Measurements from ENCODE around the gene DSG4. TPM values are rescaled to one million over a fixed set of nuclear protein-coding genes. Genes with fewer than 3 reads are reported as not detected.
A peak's percentile ranks its signal among the peaks of the same experiment; 100 is the strongest.

DSG4 gene
- total RNA-seq, 1 experiment from 2014 or later = 4.5 TPM

DNA sequence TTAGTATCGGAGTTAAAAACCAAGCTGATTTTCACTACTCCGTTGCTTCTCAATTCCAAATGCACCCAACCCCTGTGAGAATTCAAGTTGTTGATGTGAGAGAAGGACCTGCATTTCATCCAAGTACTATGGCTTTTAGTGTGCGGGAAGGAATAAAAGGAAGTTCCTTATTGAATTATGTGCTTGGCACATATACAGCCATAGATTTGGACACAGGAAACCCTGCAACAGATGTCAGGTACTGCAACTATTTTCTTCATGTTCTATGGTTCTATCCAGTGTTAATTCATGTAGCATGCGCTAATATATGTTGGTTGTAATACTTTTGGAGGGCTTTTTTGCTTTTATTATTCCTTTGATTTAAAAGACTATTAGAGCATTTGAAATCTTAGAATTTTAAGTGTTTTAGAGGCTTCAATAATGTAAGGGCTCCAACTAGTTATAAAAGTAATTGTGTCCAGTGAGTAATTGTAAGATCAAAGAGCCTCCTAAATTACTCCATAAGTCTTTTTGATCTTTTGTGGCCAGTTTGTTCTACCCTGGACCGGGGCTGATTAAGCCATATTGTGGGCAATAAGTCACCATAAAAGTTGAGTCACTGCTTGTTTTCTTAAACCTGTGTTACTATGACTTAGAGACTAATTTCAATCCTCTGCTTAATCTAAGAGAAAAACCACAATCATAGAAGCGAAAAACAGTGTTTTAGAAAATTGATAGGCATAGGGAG, 22.9 kb downstream of the DSG4 start:
- no peaks in the 10 kb centered on the region for H3K27me3 ChIP-seq (ENCODE audit: low read length)
- H3K79me2 ChIP-seq (ENCODE audit: low read length) = no peaks in the 10 kb centered on the region
- H2AFZ ChIP-seq (ENCODE audit: low read length) = peak overlapping the region; percentile 73
- no peak for DNase-seq
- H4K20me1 ChIP-seq (ENCODE audit: insufficient read depth, low read depth, low read length) = no peaks in the 10 kb centered on the region
- H3K4me1 ChIP-seq (ENCODE audit: low read length) = peaks cover 50% of the 10 kb centered on the region
- no peak overlapping the region for H3K4me2 ChIP-seq (ENCODE audit: low read depth, low read length, poor library complexity, severe bottlenecking)
- no peak overlapping the region for H3K9ac ChIP-seq (ENCODE audit: low read length)
- no peaks in the 10 kb centered on the region for H3K36me3 ChIP-seq (ENCODE audit: insufficient read depth, low read length)
- H3K9me3 ChIP-seq (ENCODE audit: low read length) = no peaks in the 10 kb centered on the region
- no peaks in the 10 kb centered on the region for H3K9me2 ChIP-seq (replicated peaks; ENCODE audit: insufficient read depth, low read length)
- H3K27ac ChIP-seq (ENCODE audit: low read length) = peak overlapping the region; percentile 52
- no peak overlapping the region for H3K4me3 ChIP-seq (ENCODE audit: low read length)

DNA sequence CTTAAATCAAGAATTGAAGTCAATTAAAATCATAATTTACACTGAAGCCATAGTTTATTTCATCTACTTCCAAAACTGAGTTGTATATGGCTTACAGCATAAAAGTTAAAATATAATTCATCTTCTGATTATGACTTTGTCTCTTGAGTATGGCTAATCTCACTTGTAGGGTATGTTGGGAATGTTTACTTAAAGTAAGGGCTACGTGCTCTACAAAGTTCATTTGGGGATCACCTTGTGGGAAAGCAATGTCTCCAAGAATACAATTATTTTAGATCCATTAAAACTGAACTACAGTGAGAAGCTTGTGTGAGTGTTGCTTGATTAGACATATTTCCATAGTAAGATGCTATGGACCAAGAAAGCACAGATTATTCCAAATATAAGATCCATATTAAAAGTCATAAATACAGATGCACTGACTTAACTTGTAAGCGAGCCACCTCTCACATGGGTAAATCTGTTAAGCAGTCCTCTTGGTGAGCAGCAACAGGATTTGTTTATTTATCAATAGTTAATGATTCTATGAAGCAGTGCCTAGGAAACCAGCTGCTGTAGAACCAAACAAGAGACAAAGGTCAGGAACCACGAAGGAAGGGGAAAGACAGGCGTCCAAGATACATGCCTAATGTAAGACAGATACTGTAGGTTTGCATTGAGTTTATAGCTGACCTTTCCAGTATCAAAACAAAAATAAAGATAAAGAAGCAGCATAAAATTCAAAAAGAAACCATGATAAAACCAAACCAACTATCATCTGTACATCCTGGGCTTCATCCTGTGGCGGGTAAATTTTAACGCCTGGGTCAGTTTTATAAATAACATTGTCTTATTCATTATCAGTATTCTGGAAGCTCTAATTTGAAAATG, 24.8 kb downstream of the DSG4 start:
- Histone ChIP-seq H3K36me3 (ENCODE audit: insufficient read depth, low read length) (no peaks in the 10 kb centered on the region), H3K4me1 (ENCODE audit: low read length) (peaks cover 40% of the 10 kb centered on the region)

DNA sequence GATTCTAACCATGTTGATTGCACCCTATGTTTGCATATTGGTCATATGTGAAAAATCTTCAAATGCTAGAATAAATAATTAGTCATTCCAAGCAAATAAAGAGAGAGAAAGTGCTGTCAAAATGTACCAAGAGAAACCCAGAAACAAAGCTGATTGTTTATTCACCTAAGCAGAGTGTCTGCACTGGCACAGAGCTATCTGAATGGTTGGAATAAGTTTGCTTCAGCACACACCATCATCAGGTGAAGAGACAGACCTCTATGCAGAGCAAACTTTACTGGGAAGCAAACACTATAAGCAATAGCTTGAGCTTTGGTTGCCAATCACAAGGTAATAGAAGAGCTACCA, 25.4 kb downstream of the DSG4 start:
- peaks cover 34% of the 10 kb centered on the region for H3K4me1 ChIP-seq (ENCODE audit: low read length)
- H4K20me1 ChIP-seq (ENCODE audit: insufficient read depth, low read depth, low read length) = no peaks in the 10 kb centered on the region
- H3K36me3 ChIP-seq (ENCODE audit: insufficient read depth, low read length) = no peaks in the 10 kb centered on the region
- peak overlapping the region; percentile 23; the same call in 1 of the 2 replicates for H3K27ac ChIP-seq (ENCODE audit: low read length)
- H3K9me2 ChIP-seq (replicated peaks; ENCODE audit: insufficient read depth, low read length) = no peaks in the 10 kb centered on the region
- no peaks in the 10 kb centered on the region for H3K27me3 ChIP-seq (ENCODE audit: low read length)
- no peak for DNase-seq
- H3K9me3 ChIP-seq (ENCODE audit: low read length) = no peaks in the 10 kb centered on the region
- H3K79me2 ChIP-seq (ENCODE audit: low read length) = no peaks in the 10 kb centered on the region
- H3K9ac ChIP-seq (ENCODE audit: low read length) = no peak overlapping the region
- H3K4me2 ChIP-seq (ENCODE audit: low read depth, low read length, poor library complexity, severe bottlenecking) = no peak overlapping the region
- H3K4me3 ChIP-seq (ENCODE audit: low read length) = no peak overlapping the region
- no peak overlapping the region for H2AFZ ChIP-seq (ENCODE audit: low read length)

More for the DNA sequence above, 24.8 kb downstream of the DSG4 start:
- H3K27ac ChIP-seq (ENCODE audit: low read length) = no peak overlapping the region
- no peaks in the 10 kb centered on the region for H3K9me2 ChIP-seq (replicated peaks; ENCODE audit: insufficient read depth, low read length)
- H3K79me2 ChIP-seq (ENCODE audit: low read length) = no peaks in the 10 kb centered on the region
- H2AFZ ChIP-seq (ENCODE audit: low read length) = no peak overlapping the region
- no peak overlapping the region for H3K4me3 ChIP-seq (ENCODE audit: low read length)
- no peak for DNase-seq
- no peaks in the 10 kb centered on the region for H4K20me1 ChIP-seq (ENCODE audit: insufficient read depth, low read depth, low read length)
- no peaks in the 10 kb centered on the region for H3K9me3 ChIP-seq (ENCODE audit: low read length)
- no peak overlapping the region for H3K9ac ChIP-seq (ENCODE audit: low read length)
- H3K4me2 ChIP-seq (ENCODE audit: low read depth, low read length, poor library complexity, severe bottlenecking) = no peak overlapping the region
- H3K27me3 ChIP-seq (ENCODE audit: low read length) = no peaks in the 10 kb centered on the region

DNA sequence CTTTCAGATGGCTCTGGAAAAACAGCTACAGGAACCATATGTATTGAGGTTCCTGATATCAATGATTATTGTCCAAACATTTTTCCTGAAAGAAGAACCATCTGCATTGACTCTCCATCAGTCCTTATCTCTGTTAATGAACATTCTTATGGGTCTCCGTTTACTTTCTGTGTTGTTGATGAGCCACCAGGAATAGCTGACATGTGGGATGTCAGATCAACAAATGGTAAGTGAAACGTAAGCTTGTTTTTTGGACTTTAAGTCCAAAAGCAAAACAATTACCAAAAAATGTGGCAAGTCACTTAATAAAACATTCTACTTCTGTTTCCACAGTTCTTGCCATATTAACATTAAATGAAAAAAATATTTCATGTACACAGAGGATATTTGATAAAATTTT, 26.8 kb downstream of the DSG4 start:
- Histone ChIP-seq H3K9ac (ENCODE audit: low read length) (no peak overlapping the region), H3K9me3 (ENCODE audit: low read length) (no peaks in the 10 kb centered on the region), H3K4me3 (ENCODE audit: low read length) (no peak overlapping the region), H3K79me2 (ENCODE audit: low read length) (no peaks in the 10 kb centered on the region), H3K27me3 (ENCODE audit: low read length) (no peaks in the 10 kb centered on the region), H3K36me3 (ENCODE audit: insufficient read depth, low read length) (no peaks in the 10 kb centered on the region), H3K9me2 (replicated peaks; ENCODE audit: insufficient read depth, low read length) (no peaks in the 10 kb centered on the region), H3K4me1 (ENCODE audit: low read length) (peaks cover 23% of the 10 kb centered on the region), H3K27ac (ENCODE audit: low read length) (no peak overlapping the region), H2AFZ (ENCODE audit: low read length) (no peak overlapping the region), H4K20me1 (ENCODE audit: insufficient read depth, low read depth, low read length) (no peaks in the 10 kb centered on the region), H3K4me2 (ENCODE audit: low read depth, low read length, poor library complexity, severe bottlenecking) (no peak overlapping the region)
- DNase-seq = no peak

DNA sequence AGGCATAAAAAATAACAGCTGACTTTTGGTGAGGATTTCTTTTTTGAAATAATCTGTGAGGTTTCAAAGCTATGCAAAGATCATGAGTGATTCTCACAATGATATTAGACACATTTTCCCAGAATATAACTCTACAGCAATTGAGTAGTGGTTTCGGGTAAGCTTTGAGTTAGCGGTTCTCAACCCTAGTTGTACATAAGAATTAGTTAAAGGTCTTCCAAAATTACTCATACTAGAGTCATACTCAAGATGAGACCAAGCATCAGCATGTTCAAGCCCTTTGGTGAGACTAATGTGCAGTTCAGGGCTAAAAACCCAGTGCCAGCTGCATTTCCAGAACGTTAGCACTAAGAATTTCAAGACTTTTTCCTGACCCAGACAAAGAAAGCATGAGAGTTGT, 31.1 kb downstream of the DSG4 start:
- Histone ChIP-seq H3K27ac (ENCODE audit: low read length) (no peak overlapping the region), H3K9me3 (ENCODE audit: low read length) (no peaks in the 10 kb centered on the region), H3K4me2 (ENCODE audit: low read depth, low read length, poor library complexity, severe bottlenecking) (no peak overlapping the region), H3K9me2 (replicated peaks; ENCODE audit: insufficient read depth, low read length) (no peaks in the 10 kb centered on the region), H2AFZ (ENCODE audit: low read length) (0 out of 2 replicates have a peak overlapping the region, but pooled peaks have one; percentile 55), H3K4me1 (ENCODE audit: low read length) (peaks cover 6% of the 10 kb centered on the region; the same call in 1 of the 2 replicates), H3K27me3 (ENCODE audit: low read length) (no peaks in the 10 kb centered on the region), H3K79me2 (ENCODE audit: low read length) (no peaks in the 10 kb centered on the region), H3K4me3 (ENCODE audit: low read length) (no peak overlapping the region), H3K9ac (ENCODE audit: low read length) (no peak overlapping the region), H4K20me1 (ENCODE audit: insufficient read depth, low read depth, low read length) (no peaks in the 10 kb centered on the region), H3K36me3 (ENCODE audit: insufficient read depth, low read length) (peaks cover 21% of the 10 kb centered on the region)
- no peak for DNase-seq

DNA sequence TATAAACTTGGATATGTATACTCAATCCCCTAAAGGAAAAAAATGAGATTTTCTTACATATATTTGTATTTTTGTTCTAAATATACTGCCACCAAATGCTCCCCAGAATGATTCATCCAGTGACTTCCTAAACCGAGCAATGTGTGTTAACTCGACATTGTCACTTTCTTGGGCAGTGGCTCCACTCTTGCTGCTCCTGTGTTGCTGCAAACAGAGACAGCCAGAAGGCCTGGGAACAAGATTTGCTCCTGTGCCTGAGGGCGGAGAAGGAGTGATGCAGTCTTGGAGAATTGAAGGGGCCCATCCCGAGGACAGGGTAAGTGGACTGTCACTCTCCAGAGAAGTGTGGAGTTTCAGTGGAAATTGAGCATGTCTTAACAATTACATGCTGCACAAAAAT, 32.7 kb downstream of the DSG4 start:
- H3K9me3 ChIP-seq (ENCODE audit: low read length) = no peaks in the 10 kb centered on the region
- H3K36me3 ChIP-seq (ENCODE audit: insufficient read depth, low read length) = peaks cover 28% of the 10 kb centered on the region
- H3K27ac ChIP-seq (ENCODE audit: low read length) = 0 out of 2 replicates have a peak overlapping the region, but pooled peaks have one; percentile 25
- no peak for DNase-seq
- H4K20me1 ChIP-seq (ENCODE audit: insufficient read depth, low read depth, low read length) = no peaks in the 10 kb centered on the region
- H3K79me2 ChIP-seq (ENCODE audit: low read length) = no peaks in the 10 kb centered on the region
- H3K4me1 ChIP-seq (ENCODE audit: low read length) = peaks cover 6% of the 10 kb centered on the region; the same call in 1 of the 2 replicates
- no peak overlapping the region for H3K4me2 ChIP-seq (ENCODE audit: low read depth, low read length, poor library complexity, severe bottlenecking)
- H3K4me3 ChIP-seq (ENCODE audit: low read length) = no peak overlapping the region
- H3K27me3 ChIP-seq (ENCODE audit: low read length) = no peaks in the 10 kb centered on the region
- H3K9ac ChIP-seq (ENCODE audit: low read length) = no peak overlapping the region
- H3K9me2 ChIP-seq (replicated peaks; ENCODE audit: insufficient read depth, low read length) = no peaks in the 10 kb centered on the region
- peak overlapping the region; percentile 59 for H2AFZ ChIP-seq (ENCODE audit: low read length)

DNA sequence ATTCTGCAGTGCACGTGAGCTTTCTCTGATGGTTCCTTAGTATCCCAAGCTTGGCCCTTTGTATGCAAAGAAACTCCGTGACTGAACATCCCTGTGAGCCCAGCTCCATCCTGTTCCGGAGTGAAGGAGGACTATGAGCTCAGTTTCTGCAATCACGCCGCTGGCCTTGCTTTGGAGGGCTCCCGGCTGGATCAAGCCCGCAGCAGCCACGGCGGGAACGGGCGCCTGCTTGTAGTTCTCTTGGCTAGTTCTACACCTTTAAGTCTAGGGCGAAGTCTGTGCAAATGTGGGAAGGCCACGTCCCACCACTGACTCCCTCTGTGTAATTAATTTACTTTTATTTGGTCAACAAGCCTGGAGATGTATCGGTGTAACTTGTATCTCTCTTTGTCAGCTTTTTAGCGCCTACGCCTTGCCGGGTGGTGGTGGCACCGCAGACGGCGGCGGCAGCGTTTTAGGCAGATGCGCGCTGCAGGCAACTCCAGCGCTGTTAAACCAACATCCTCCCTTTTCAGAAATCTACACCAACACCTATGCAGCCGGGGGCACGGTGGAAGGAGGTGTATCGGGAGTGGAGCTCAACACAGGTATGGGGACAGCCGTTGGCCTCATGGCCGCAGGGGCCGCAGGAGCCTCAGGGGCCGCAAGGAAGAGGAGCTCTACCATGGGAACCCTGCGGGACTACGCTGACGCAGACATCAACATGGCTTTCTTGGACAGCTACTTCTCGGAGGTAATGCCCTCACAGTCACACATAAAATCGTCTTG, 34.3 kb downstream of the DSG4 start:
- H3K27ac ChIP-seq (ENCODE audit: low read length) = no peak overlapping the region
- no peak overlapping the region for H3K4me2 ChIP-seq (ENCODE audit: low read depth, low read length, poor library complexity, severe bottlenecking)
- H3K9me2 ChIP-seq (replicated peaks; ENCODE audit: insufficient read depth, low read length) = no peaks in the 10 kb centered on the region
- no peaks in the 10 kb centered on the region for H3K27me3 ChIP-seq (ENCODE audit: low read length)
- H3K4me3 ChIP-seq (ENCODE audit: low read length) = no peak overlapping the region
- no peak overlapping the region for H3K9ac ChIP-seq (ENCODE audit: low read length)
- DNase-seq = no peak
- peaks cover 6% of the 10 kb centered on the region; the same call in 1 of the 2 replicates for H3K4me1 ChIP-seq (ENCODE audit: low read length)
- H3K9me3 ChIP-seq (ENCODE audit: low read length) = no peaks in the 10 kb centered on the region
- no peaks in the 10 kb centered on the region for H4K20me1 ChIP-seq (ENCODE audit: insufficient read depth, low read depth, low read length)
- H3K79me2 ChIP-seq (ENCODE audit: low read length) = no peaks in the 10 kb centered on the region
- H2AFZ ChIP-seq (ENCODE audit: low read length) = no peak overlapping the region
- H3K36me3 ChIP-seq (ENCODE audit: insufficient read depth, low read length) = peaks cover 32% of the 10 kb centered on the region

DNA sequence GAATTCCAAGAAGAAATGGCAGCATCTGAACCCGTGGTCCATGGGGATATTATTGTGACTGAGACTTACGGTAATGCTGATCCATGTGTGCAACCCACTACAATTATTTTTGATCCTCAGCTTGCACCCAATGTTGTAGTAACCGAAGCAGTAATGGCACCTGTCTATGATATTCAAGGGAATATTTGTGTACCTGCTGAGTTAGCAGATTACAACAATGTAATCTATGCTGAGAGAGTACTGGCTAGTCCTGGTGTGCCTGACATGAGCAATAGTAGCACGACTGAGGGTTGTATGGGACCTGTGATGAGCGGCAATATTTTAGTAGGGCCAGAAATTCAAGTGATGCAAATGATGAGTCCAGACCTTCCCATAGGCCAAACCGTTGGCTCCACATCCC, 36.6 kb downstream of the DSG4 start:
- no peaks in the 10 kb centered on the region for H3K9me3 ChIP-seq (ENCODE audit: low read length)
- no peaks in the 10 kb centered on the region for H4K20me1 ChIP-seq (ENCODE audit: insufficient read depth, low read depth, low read length)
- H3K9me2 ChIP-seq (replicated peaks; ENCODE audit: insufficient read depth, low read length) = no peaks in the 10 kb centered on the region
- peaks cover 32% of the 10 kb centered on the region for H3K36me3 ChIP-seq (ENCODE audit: insufficient read depth, low read length)
- no peak for DNase-seq
- H3K79me2 ChIP-seq (ENCODE audit: low read length) = no peaks in the 10 kb centered on the region
- H3K4me2 ChIP-seq (ENCODE audit: low read depth, low read length, poor library complexity, severe bottlenecking) = no peak overlapping the region
- no peaks in the 10 kb centered on the region for H3K27me3 ChIP-seq (ENCODE audit: low read length)
- no peak overlapping the region for H3K9ac ChIP-seq (ENCODE audit: low read length)
- no peak overlapping the region for H3K27ac ChIP-seq (ENCODE audit: low read length)
- H3K4me3 ChIP-seq (ENCODE audit: low read length) = no peak overlapping the region
- H2AFZ ChIP-seq (ENCODE audit: low read length) = no peak overlapping the region
- H3K4me1 ChIP-seq (ENCODE audit: low read length) = peaks cover 3% of the 10 kb centered on the region; the same call in 1 of the 2 replicates

Measured in Karpas-422 (cell line).